VCaP (cell line): ENCODE results near the gene MATN3.

Experiments used
- H3K27ac ChIP-seq: fragments of 450-650 bp; 2 replicates; pipeline ENCODE4 v1.5.1; 2017
- TF ChIP-seq, protein P1 (sequence below): fragments of 450-650 bp; conservative IDR thresholded peaks from 2 replicates; pipeline ENCODE4 v1.5.1; 2017; ENCODE audit warnings: mild to moderate bottlenecking, moderate library complexity

Gene MATN3

GRCh38 chr2:20012032-20012281, 511 bp downstream of the MATN3 start:
- peak overlapping the region; percentile 33; the same call in 1 of the 2 replicates for H3K27ac ChIP-seq
- TF ChIP-seq, protein P1, sequence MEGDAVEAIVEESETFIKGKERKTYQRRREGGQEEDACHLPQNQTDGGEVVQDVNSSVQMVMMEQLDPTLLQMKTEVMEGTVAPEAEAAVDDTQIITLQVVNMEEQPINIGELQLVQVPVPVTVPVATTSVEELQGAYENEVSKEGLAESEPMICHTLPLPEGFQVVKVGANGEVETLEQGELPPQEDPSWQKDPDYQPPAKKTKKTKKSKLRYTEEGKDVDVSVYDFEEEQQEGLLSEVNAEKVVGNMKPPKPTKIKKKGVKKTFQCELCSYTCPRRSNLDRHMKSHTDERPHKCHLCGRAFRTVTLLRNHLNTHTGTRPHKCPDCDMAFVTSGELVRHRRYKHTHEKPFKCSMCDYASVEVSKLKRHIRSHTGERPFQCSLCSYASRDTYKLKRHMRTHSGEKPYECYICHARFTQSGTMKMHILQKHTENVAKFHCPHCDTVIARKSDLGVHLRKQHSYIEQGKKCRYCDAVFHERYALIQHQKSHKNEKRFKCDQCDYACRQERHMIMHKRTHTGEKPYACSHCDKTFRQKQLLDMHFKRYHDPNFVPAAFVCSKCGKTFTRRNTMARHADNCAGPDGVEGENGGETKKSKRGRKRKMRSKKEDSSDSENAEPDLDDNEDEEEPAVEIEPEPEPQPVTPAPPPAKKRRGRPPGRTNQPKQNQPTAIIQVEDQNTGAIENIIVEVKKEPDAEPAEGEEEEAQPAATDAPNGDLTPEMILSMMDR, result no peak

GRCh38 chr2:20011276-20012031, 1.0 kb downstream of the MATN3 start:
- TF ChIP-seq, protein P1, result no peak
- no peak overlapping the region for H3K27ac ChIP-seq

DNA sequence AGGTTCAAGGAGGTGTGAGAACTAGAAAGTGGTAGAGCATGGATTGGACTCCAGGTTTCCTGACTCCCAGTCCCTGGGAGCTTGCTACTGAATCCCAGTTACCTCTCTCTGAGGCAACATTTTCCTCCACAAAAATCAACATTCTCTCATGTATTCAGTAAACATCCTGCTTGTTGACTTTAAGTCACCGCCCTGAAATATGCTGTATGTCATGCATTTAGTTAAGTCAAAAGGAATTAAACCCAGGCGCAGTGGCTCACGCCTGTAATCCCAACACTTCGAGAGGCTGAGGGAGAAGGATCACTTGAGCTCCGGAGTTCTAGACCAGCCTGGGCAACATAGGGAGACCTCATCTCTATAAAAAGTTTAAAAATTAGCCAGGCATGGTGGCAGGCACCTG, 3.8 kb downstream of the MATN3 start:
- TF ChIP-seq, protein P1, result no peak
- H3K27ac ChIP-seq, result no peak overlapping the region

DNA sequence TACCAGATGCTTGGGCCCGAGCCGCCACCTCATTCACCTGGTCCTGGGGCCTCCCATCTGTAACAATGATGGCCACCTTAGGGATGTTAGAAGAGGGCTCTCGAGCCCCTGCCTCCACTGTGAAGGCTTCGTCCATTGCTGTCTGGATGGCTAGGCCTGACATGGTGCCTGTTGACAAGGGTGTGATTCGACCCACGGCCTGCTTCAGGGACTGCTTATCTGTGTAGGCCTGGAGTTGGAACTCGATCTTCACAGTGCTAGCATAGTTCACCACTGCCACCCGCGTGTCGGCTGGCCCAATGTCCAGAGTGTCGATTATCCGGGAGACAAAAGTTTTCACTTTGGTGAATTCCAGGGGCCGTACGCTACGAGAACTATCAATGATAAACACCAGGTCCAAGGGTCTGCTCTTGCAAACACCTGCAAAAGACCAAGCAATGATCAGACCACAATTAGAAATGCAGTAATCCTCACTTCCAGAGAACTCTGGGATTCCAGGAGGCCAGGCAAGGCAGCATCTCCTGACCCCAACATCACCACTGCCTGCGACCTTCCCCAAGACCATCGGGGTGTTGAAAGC, 6.5 kb downstream of the MATN3 start:
- TF ChIP-seq, protein P1, result no peak
- H3K27ac ChIP-seq, result no peak overlapping the region

DNA sequence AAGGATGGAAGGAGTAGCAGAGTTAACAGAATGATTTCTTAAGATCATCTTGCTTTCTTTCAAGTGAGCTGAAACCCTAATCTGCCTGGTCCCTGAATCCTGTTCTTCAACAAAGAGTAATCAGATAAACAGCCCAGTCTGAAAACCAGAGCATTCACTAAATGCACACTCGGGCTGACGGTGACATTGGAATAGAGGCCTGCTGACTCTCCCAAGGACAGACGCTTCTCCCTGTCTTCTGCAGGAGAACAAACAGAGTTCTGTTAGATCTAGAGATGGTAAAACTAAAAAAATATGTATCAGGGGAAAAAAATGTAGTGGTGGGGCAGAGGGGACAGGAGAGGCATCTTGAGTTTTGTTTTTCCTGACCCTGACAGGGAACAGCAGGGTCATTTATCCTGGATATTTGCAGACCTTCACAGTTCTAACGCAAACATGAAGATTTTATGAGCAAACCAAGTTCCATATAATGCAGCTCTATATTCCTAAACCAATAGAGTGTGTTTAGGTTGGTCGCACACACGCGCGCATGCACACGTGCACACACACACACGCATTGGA, 7.3 kb downstream of the MATN3 start:
- TF ChIP-seq, protein P1, result no peak
- H3K27ac ChIP-seq, result no peak overlapping the region

DNA sequence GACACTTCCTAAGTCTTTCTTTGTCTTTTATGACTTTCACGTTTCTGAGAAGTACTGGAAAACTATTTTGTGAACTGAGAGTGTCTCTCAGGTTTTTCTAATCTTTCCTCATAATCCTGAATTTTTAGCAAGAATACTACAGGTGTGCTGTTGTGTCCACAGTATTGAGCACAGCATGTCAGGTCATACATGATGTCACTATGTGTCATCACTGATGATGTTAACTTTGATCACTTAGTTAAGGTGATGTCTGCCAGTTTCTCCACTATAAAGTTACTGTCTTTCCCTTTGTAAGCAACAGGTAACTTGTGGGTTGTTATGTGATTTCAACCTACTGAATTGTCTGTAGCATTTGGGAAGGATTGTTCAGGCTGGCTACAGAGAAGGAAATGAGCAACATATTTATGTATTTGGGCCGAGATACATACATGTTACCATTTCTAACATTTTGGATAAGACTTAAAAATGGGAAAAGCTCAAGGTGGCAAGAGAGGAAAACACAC, 11.1 kb downstream of the MATN3 start:
- TF ChIP-seq, protein P1, result no peak
- H3K27ac ChIP-seq, result no peak overlapping the region

DNA sequence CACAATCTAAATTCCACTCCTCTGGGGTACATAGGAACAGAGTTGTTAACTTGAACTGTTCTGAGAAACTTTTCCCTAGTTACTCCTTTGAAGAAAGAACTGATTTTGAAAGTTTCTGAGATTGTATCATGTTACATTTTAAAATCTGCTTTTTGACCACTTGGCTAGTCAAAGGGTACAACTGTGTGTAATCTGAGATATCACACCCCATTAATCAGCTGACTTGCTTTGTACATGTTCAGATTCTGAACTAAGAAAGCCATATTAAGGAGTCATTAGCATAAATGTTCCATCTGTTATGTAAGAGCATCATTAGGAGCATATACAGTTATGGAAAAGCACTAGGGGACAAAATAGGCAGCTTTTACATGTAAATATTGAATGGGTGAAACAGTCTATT, 18.7 kb downstream of the MATN3 start:
- TF ChIP-seq, protein P1, result no peak
- H3K27ac ChIP-seq, result no peak overlapping the region
